Mucosa of descending colon (tissue), 3 donors: ENCODE results near the gene F8. TPM values are rescaled to one million over a fixed set of nuclear protein-coding genes. Genes with fewer than 3 reads are reported as not detected.

Experiments
- ATAC-seq: fragments of 200-7000 bp; cut with Tn5 transposase; one replicate; pipeline ENCODE4 v1.9.1; 2020; ENCODE audit warnings: mild to moderate bottlenecking, moderate library complexity
- DNase-seq, 3 donors: peaks; one replicate each; pipeline ENCODE4 v3.0.0-alpha.2; 2020
- H3K36me3 ChIP-seq: fragments of 200-600 bp; one replicate; pipeline ENCODE4 v1.8.0; 2021; ENCODE audit warnings: low read depth, mild to moderate bottlenecking
- H3K4me1 ChIP-seq: fragments of 200-600 bp; one replicate; pipeline ENCODE4 v1.8.0; 2021; ENCODE audit warnings: low read depth, mild to moderate bottlenecking
- H3K4me3 ChIP-seq: fragments of 200-600 bp; one replicate; pipeline ENCODE4 v1.8.0; 2021; ENCODE audit warnings: mild to moderate bottlenecking
- H3K9me3 ChIP-seq: fragments of 200-600 bp; one replicate; pipeline ENCODE4 v1.8.0; 2021; ENCODE audit warnings: mild to moderate bottlenecking
- intact Hi-C, 2 donors: fragments of 100-400 bp; cut with DNase I in 1 of 2; cut with micrococcal nuclease in 1 of 2; formaldehyde crosslinking; loops; one replicate each; pipeline versions ENCODE4 v1.11.0 to v1.11.1; 2022; cut with DNase I, micrococcal nuclease
- total RNA-seq, 3 donors: library from RNA; stranded (reverse); fragmentation: NEBNext Ultra II Directional in 2 of 3; extraction: Animal tissue kit (Norgen Biotek cat#: 25700) in 2 of 3; gene quantifications; one replicate each; pipeline versions ENCODE4 v1.2.1 to v1.2.4, GENCODE V29; 2021 to 2023
- TF ChIP-seq, protein P1 (sequence below): fragments of 200-600 bp; IDR thresholded peaks from one replicate; pipeline ENCODE4 v1.8.0; 2022; ENCODE audit warnings: antibody characterized with exemption, mild to moderate bottlenecking
- donor health status: DM: no; HTN: no; CAD: no; lungs with moderate emphysema.
- donor health status: DM: no; HTN: no; CAD: no.
- donor health status: DM: no; HTN: yes; CAD: no.

F8 gene
- total RNA-seq, 3 donors from 2014 or later = 2.8 to 14.0 (median 5.4) TPM

DNA sequence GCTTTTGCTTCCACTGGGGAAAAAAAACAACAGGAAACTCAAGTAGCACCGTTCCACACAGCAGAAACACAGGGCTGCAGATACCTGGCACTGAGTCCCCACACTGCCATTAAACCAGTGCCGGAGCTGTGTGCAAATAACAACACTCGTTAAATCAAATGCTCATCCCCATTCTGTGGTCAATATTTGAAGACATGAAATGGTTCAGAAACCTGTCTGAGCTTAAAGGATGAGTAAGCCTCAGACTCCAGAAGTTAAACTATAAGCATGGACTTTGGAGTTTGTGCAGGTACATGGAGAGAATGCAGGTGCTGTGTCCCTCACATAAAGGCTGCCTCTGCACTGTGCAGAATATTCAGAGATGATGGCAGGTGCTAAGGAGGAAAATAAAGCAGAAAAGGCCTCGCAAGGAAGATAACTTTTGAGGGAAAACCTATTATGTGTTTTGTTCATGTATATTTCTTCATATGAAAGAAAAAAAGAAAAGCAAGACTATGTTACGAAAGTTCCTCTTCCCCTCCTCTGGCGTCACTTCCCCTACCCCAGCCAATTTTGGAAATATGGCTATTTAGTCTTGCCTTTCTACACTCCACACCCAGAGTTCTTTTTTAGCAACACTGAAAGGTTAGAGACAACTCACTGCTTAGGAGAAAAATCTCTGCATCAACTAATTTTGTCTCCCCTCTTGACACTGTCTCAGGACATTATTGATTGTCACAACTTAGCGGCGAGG lies 221.9 kb downstream of the F8 start:
- intact Hi-C loops = no loop called here
- DNase-seq = no peak
- Histone ChIP-seq H3K4me1 (peaks cover 13% of the 10 kb centered on the region), H3K36me3 (no peaks in the 10 kb centered on the region), H3K4me3 (no peak overlapping the region), H3K9me3 (no peaks in the 10 kb centered on the region)
- peak; percentile 46 for ATAC-seq
- TF ChIP-seq, protein P1, sequence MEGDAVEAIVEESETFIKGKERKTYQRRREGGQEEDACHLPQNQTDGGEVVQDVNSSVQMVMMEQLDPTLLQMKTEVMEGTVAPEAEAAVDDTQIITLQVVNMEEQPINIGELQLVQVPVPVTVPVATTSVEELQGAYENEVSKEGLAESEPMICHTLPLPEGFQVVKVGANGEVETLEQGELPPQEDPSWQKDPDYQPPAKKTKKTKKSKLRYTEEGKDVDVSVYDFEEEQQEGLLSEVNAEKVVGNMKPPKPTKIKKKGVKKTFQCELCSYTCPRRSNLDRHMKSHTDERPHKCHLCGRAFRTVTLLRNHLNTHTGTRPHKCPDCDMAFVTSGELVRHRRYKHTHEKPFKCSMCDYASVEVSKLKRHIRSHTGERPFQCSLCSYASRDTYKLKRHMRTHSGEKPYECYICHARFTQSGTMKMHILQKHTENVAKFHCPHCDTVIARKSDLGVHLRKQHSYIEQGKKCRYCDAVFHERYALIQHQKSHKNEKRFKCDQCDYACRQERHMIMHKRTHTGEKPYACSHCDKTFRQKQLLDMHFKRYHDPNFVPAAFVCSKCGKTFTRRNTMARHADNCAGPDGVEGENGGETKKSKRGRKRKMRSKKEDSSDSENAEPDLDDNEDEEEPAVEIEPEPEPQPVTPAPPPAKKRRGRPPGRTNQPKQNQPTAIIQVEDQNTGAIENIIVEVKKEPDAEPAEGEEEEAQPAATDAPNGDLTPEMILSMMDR = no peak

GRCh38 chrX:154799556-154800348 lies 222.8 kb downstream of the F8 start:
- peak in 2 of 3 donors; percentile 32 to 73 for DNase-seq
- Histone ChIP-seq H3K36me3 (no peaks in the 10 kb centered on the region), H3K4me3 (no peak overlapping the region), H3K4me1 (peaks cover 13% of the 10 kb centered on the region), H3K9me3 (no peaks in the 10 kb centered on the region)
- intact Hi-C loops = no loop called here
- TF ChIP-seq, protein P1 = no peak
- ATAC-seq = peak; percentile 67

- intact Hi-C loops = no loop called here
- H3K4me1 ChIP-seq = peaks cover 13% of the 10 kb centered on the region
- no peak for ATAC-seq
- H3K4me3 ChIP-seq = no peak overlapping the region
- no peaks in the 10 kb centered on the region for H3K9me3 ChIP-seq
- H3K36me3 ChIP-seq = no peaks in the 10 kb centered on the region
- no peak for DNase-seq
- TF ChIP-seq, protein P1 = no peak
Observed at GRCh38 chrX:154797006-154797405, 225.5 kb downstream of the F8 start.

DNA sequence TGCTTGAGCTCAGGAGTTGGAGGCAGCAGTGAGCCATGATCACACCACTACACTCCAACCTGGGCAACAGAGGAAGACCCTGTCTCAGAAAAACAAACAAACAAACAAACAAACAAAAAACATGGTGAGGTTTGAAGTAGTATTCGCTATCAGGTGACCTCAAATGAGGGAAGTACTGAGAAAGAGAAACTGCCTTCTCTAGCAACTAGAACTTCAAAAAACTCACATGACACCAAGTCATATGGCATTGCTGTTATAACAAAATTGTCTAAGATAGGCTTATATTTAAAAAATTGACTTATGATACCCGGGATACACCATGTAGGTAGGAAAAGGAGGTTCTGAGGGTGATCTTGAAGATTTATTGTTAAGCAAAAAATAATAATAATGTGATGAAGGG lies 227.5 kb downstream of the F8 start:
- TF ChIP-seq, protein P1 = no peak
- Histone ChIP-seq H3K4me3 (no peak overlapping the region), H3K36me3 (no peaks in the 10 kb centered on the region), H3K4me1 (peaks cover 8% of the 10 kb centered on the region), H3K9me3 (no peaks in the 10 kb centered on the region)
- intact Hi-C loops = no loop called here
- DNase-seq = no peak
- no peak for ATAC-seq

- Histone ChIP-seq H3K36me3 (no peaks in the 10 kb centered on the region), H3K9me3 (no peaks in the 10 kb centered on the region), H3K4me3 (no peak overlapping the region), H3K4me1 (no peaks in the 10 kb centered on the region)
- intact Hi-C loops = no loop called here
- TF ChIP-seq, protein P1 = no peak
- no peak for DNase-seq
- ATAC-seq = no peak
Observed at GRCh38 chrX:154793084-154793795, 229.3 kb downstream of the F8 start.
